ENCODE data around the gene INTS3. TPM values are rescaled to one million over a fixed set of nuclear protein-coding genes. Genes with fewer than 3 reads are reported as not detected.
A peak's percentile ranks its signal among the peaks of the same experiment; 100 is the strongest.

The INTS3 gene
- total and polyA plus RNA-seq, 9 of the 15 experiments (the other 6 are each of a cell fraction or from before 2014, with no cell fraction given) = 6.3 to 24.1 (median 14.3) TPM

GRCh38 chr1:153697191-153698019 is 30.4 kb upstream of the INTS3 start (continued):
- TF ChIP-seq CHCHD3 (CRISPR knock-in tag; IDR thresholded peaks at IDR 0.05) (no peak), PHTF2 (CRISPR knock-in tag; IDR thresholded peaks at IDR 0.05) (no peak), SMAD3 (CRISPR knock-in tag; conservative IDR thresholded peaks at IDR 0.05) (no peak), DIDO1 (tag; IDR thresholded peaks at IDR 0.05; ENCODE audit: low read depth) (no peak), ZNF511 (CRISPR knock-in tag; IDR thresholded peaks at IDR 0.05) (no peak), TSHZ1 (CRISPR knock-in tag; IDR thresholded peaks at IDR 0.05) (no peak), PTTG1 (tag; IDR thresholded peaks at IDR 0.05; ENCODE audit: low read depth) (no peak), POLR2B (IDR thresholded peaks at IDR 0.05; ENCODE audit: low read depth, partially characterized antibody) (no peak), GTF2E2 (tag; IDR thresholded peaks at IDR 0.05) (no peak), NFYB (IDR thresholded peaks at IDR 0.05; ENCODE audit: extremely low read depth, insufficient read length) (no peak), BMI1 (IDR thresholded peaks at IDR 0.05; ENCODE audit: low read length) (no peak), MIER1 (IDR thresholded peaks at IDR 0.05; ENCODE audit: low read depth) (no peak; the same call in 1 of the 2 replicates), ZNF232 (CRISPR knock-in tag; IDR thresholded peaks at IDR 0.05) (no peak), ARID1B (IDR thresholded peaks at IDR 0.05) (peak; percentile 77), YBX1 (IDR thresholded peaks at IDR 0.05) (no peak), ZNF395 (CRISPR knock-in tag; IDR thresholded peaks at IDR 0.05) (peak; percentile 79), DNMT1 (IDR thresholded peaks at IDR 0.05) (no peak), NFE2L1 (tag; IDR thresholded peaks at IDR 0.05; ENCODE audit: borderline replicate concordance, low read depth) (no peak), E2F1 (CRISPR knock-in tag; IDR thresholded peaks at IDR 0.05) (no peak), ZNF282 (CRISPR knock-in tag; IDR thresholded peaks at IDR 0.05) (no peak)

Data from K562 (cell line).